CD4-positive, alpha-beta T cell (primary cell): ENCODE measurements around the gene POU2F3. TPM values are rescaled to one million over a fixed set of nuclear protein-coding genes. Genes with fewer than 3 reads are reported as not detected.

ENCODE experiments used
- ATAC-seq: fragments of 200-7000 bp; cut with Tn5 transposase; one replicate; pipeline ENCODE4 v1.10.0; 2022; ENCODE audit warnings: mild to moderate bottlenecking; ENCODE audit not compliant: poor library complexity
- CTCF ChIA-PET: fragments of 350-600 bp; sonication (Branson Sonifier 250); formaldehyde crosslinking; loops from one replicate; lab custom pipeline; 2021; ENCODE audit warnings: antibody characterized with exemption, inconsistent platforms; lab: Charles Lee
- POLR2A ChIA-PET: fragments of 350-600 bp; sonication (Branson Sonifier 250); formaldehyde crosslinking; loops from one replicate; lab custom pipeline; 2021; ENCODE audit warnings: antibody characterized with exemption, inconsistent platforms; lab: Charles Lee
- DNase-seq, 14 experiments: peaks; one replicate each; pipeline ENCODE4 v3.0.0-alpha.2; 2013 to 2020; ENCODE audit warnings: mixed read lengths in 2 of 14
- H3K27ac ChIP-seq, 2 donors: one replicate each; pipeline versions ENCODE4 v1.5.1 to v1.7.0; 2013; ENCODE audit warnings: low read length in 2 of 2, low read depth in 1 of 2, mild to moderate bottlenecking in 1 of 2
- H3K27me3 ChIP-seq, 2 experiments: 1 replicate in 1 of 2; 2 replicates in 1 of 2; pipeline versions ENCODE4 v1.6.1 to v1.7.0; 2013; ENCODE audit warnings: low read length in 2 of 2, control low read depth in 1 of 2, mild to moderate bottlenecking in 1 of 2, moderate library complexity in 1 of 2; ENCODE audit not compliant: insufficient read depth in 2 of 2, control insufficient read depth in 1 of 2
- H3K36me3 ChIP-seq: one replicate; pipeline ENCODE4 v1.6.1; 2013; ENCODE audit warnings: low read length, control low read depth; ENCODE audit not compliant: insufficient read depth
- H3K4me1 ChIP-seq: one replicate; pipeline ENCODE4 v1.6.1; 2013; ENCODE audit warnings: low read length, control low read depth; ENCODE audit not compliant: insufficient read depth
- H3K4me3 ChIP-seq: one replicate; pipeline ENCODE4 v1.5.1; 2013; ENCODE audit warnings: mild to moderate bottlenecking, low read length, moderate library complexity
- H3K9me3 ChIP-seq, 2 experiments: 1 replicate in 1 of 2; 2 replicates in 1 of 2; pipeline versions ENCODE4 v1.6.1 to v1.7.0; 2013; ENCODE audit warnings: low read length in 2 of 2, mild to moderate bottlenecking in 2 of 2, control low read depth in 1 of 2, moderate library complexity in 1 of 2; ENCODE audit not compliant: control insufficient read depth in 1 of 2, insufficient read depth in 1 of 2
- H3K27ac Mint-ChIP-seq: one replicate; pipeline ENCODE4 v1.8.0; 2020; ENCODE audit warnings: mixed read lengths
- H3K27me3 Mint-ChIP-seq: one replicate; pipeline ENCODE4 v1.8.0; 2021; ENCODE audit warnings: mixed read lengths
- H3K36me3 Mint-ChIP-seq: one replicate; pipeline ENCODE4 v1.8.0; 2021; ENCODE audit warnings: low read depth, mixed read lengths
- H3K4me1 Mint-ChIP-seq: one replicate; pipeline ENCODE4 v1.8.0; 2021; ENCODE audit warnings: low read depth, mixed read lengths
- H3K4me3 Mint-ChIP-seq: one replicate; pipeline ENCODE4 v1.8.0; 2020; ENCODE audit warnings: mild to moderate bottlenecking, mixed read lengths
- H3K9me3 Mint-ChIP-seq: one replicate; pipeline ENCODE4 v1.8.0; 2020; ENCODE audit warnings: mixed read lengths
- CTCF ChIP-seq: fragments of 200-600 bp; IDR thresholded peaks from one replicate; pipeline ENCODE4 v1.8.0; 2022; ENCODE audit warnings: antibody characterized with exemption, mild to moderate bottlenecking
- intact Hi-C, 2 experiments: fragments of 100-400 bp; cut with DNase I in 1 of 2; cut with micrococcal nuclease in 1 of 2; formaldehyde crosslinking; loops; one replicate each; pipeline versions ENCODE4 v1.15.1 to v1.9.0; 2023 to 2025; cut with DNase I, micrococcal nuclease
- total RNA-seq, 174 experiments: library from RNA in 2 of 174; stranded (reverse) in 2 of 174; gene quantifications; one replicate each; pipeline ENCODE4 v1.2.3 and lab custom pipeline; 2021 to 2026

The POU2F3 gene
- total RNA-seq, 2 experiments from 2014 or later: not detected

DNA sequence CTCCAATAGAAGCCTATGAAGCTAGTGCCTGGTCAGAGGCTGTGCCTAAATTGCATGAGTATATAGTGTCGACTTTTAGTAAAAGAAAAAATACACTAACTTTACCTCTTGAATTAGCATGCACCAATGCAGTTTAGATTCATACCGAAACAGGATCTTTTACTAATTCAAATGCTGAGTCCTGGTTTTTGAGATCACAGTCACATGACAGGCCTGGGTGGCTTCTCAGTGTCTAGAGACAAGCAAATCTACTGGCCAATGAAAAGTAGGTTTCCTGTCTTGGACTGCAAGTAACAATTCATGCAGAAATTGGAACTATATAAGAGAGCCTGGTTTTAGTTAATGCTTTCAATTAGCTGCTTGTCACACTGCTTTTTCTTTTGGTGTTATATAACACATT, 103.5 kb downstream of the POU2F3 start:
- ATAC-seq (no peak), DNase-seq (no peak)
- Mint-ChIP-seq H3K27me3 (peaks cover 74% of the 10 kb centered on the region), H3K36me3 (peaks cover 3% of the 10 kb centered on the region), H3K4me1 (peaks cover 32% of the 10 kb centered on the region), H3K9me3 (no peaks in the 10 kb centered on the region), H3K27ac (no peak overlapping the region), H3K4me3 (no peak overlapping the region)
- POLR2A ChIA-PET: no interaction called here
- no peak for TF ChIP-seq CTCF
- no peaks in the 10 kb centered on the region for H3K36me3 ChIP-seq
- peaks cover 26 to 80% of the 10 kb centered on the region in 2 experiments for H3K27me3 ChIP-seq
- H3K4me1 ChIP-seq: peaks cover 24% of the 10 kb centered on the region
- H3K27ac ChIP-seq: no peak overlapping the region
- CTCF ChIA-PET: interaction anchor here (0.5 to 1.0 kb wide), 2 partner anchors 9 to 699 kb away, joined by 3 to 4 read pairs; no protein-coding TSS in a partner anchor
- peaks cover 0 to 9% of the 10 kb centered on the region in 2 experiments for H3K9me3 ChIP-seq
- intact Hi-C loops: no loop called here
- H3K4me3 ChIP-seq: no peak overlapping the region

DNA sequence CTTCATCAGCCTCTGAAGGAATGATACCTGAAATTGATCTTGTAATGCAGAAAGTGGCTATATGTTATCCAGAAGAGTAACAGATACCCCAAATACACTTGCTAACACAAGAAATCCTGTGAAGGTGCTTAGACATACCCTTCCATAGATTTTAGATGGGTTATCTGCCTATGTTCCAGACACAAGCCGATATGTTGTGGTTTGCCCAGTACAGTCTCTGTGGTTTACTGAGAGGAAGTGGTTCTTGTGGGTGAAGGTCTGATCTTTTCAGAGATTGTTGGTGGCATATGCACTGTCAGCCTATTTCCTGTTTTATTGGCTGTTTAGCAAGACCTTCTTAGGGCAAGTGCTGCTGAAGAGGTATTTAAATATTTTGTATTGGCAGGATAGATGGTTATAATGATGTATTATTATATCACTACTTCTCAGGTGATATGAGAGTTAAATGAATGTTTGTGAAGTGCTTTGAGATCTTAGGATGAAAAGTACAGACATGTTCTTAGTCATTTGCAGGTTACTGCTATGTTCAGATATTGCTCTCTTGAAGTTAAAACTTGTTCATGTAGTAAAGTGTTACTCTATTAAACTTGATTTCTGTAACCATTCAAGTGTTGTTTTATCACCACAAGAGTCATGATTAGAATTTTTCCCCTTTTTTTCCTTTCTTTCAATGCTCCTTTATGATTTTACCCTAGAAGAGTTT, 104.5 kb downstream of the POU2F3 start:
- no peak overlapping the region for H3K27ac ChIP-seq
- ChIA-PET CTCF (no interaction called here), POLR2A (no interaction called here)
- H3K27me3 ChIP-seq: peaks cover 22 to 79% of the 10 kb centered on the region in 2 experiments
- peak overlapping the region; percentile 25 for H3K27ac Mint-ChIP-seq
- peaks cover 0 to 9% of the 10 kb centered on the region in 2 experiments for H3K9me3 ChIP-seq
- H3K36me3 ChIP-seq: no peaks in the 10 kb centered on the region
- H3K9me3 Mint-ChIP-seq: no peaks in the 10 kb centered on the region
- ATAC-seq (peak; percentile 82), DNase-seq (peak in 8 of 14 experiments; percentile 30 to 86 (median 54))
- peaks cover 74% of the 10 kb centered on the region for H3K27me3 Mint-ChIP-seq
- peaks cover 28% of the 10 kb centered on the region for H3K4me1 Mint-ChIP-seq
- H3K4me1 ChIP-seq: peaks cover 22% of the 10 kb centered on the region
- no peak for TF ChIP-seq CTCF
- H3K4me3 ChIP-seq: no peak overlapping the region
- H3K36me3 Mint-ChIP-seq: peaks cover 3% of the 10 kb centered on the region
- peak overlapping the region; percentile 59 for H3K4me3 Mint-ChIP-seq
- intact Hi-C loops: loop anchor here in 1 of 2 experiments (1.0 kb wide), 1 partner anchor 9 kb away; no protein-coding TSS in a partner anchor

GRCh38 chr11:120346233-120346632, 106.3 kb downstream of the POU2F3 start:
- peaks cover 0 to 9% of the 10 kb centered on the region in 2 experiments for H3K9me3 ChIP-seq
- Mint-ChIP-seq H3K27me3 (peaks cover 72% of the 10 kb centered on the region), H3K27ac (no peak overlapping the region), H3K36me3 (peaks cover 3% of the 10 kb centered on the region), H3K4me3 (no peak overlapping the region), H3K4me1 (peaks cover 23% of the 10 kb centered on the region), H3K9me3 (no peaks in the 10 kb centered on the region)
- CTCF ChIA-PET: interaction anchor here (1.2 kb wide), 1 partner anchor 12 kb away, joined by 3 read pairs; no protein-coding TSS in a partner anchor
- peaks cover 17 to 69% of the 10 kb centered on the region in 2 experiments for H3K27me3 ChIP-seq
- H3K4me3 ChIP-seq: no peak overlapping the region
- intact Hi-C loops: no loop called here
- TF ChIP-seq CTCF: no peak
- POLR2A ChIA-PET: no interaction called here
- peaks cover 20% of the 10 kb centered on the region for H3K4me1 ChIP-seq
- H3K36me3 ChIP-seq: no peaks in the 10 kb centered on the region
- ATAC-seq (no peak), DNase-seq (no peak)
- H3K27ac ChIP-seq: no peak overlapping the region
